GM19351 (cell line): ENCODE results near the gene INPP5B.

Experiments used
- ATAC-seq: cut with Tn5 transposase; IDR thresholded peaks from one replicate; pipeline ENCODE4 v1.9.1; 2021; ENCODE audit warnings: mild to moderate bottlenecking, moderate library complexity; ENCODE audit not compliant: unreplicated experiment

Gene INPP5B

GRCh38 chr1:37845049-37845646 is 101.7 kb downstream of the INPP5B start:
- ATAC-seq = no peak

GRCh38 chr1:37844536-37844935 is 102.3 kb downstream of the INPP5B start:
- ATAC-seq = no peak

GRCh38 chr1:37841652-37842051 is 105.2 kb downstream of the INPP5B start:
- no peak for ATAC-seq

- no peak for ATAC-seq
These were observed 106.1 kb downstream of the INPP5B start for GRCh38 chr1:37840711-37841110.

DNA sequence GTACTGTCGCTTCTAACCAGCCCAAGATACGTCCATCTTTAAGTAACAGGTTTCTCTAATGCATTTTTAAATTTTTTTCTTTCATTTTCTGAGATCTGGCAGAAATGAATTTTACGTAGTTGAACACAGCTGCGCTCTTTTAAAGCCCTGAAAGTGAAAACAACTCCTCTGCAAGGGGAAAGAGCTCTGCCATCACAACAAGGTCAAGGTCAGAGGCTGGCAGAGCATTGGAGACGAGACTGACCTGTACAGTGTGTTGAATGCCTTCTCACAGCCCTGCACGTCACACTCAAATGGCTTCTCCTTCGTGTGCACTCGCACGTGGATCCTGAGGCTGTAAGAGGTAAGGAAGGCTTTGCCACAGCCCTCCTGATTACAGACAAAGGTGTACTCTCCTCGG is 107.2 kb downstream of the INPP5B start:
- ATAC-seq = no peak

GRCh38 chr1:37836788-37837187 is 110.1 kb downstream of the INPP5B start:
- ATAC-seq = no peak

DNA sequence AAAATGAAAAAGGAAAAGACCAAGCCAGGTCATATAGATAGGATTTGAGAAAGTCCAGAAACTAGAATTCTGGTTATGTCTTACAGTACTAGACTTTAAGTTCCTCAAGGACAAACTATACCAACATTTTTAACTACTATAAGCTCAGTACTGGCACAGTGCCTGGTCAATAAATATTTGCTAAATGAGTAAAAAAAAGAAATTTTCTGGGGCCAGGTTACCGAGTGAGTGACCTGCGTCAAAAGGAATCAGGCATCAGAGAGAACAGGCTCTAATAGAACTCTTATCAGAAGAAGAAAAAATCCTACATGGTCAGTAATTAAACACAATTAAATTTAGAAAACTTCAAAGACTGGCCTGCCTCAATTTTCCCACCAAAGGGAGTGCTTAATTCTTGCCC is 115.0 kb downstream of the INPP5B start:
- ATAC-seq = no peak

GRCh38 chr1:37831109-37831508 is 115.7 kb downstream of the INPP5B start:
- no peak for ATAC-seq

DNA sequence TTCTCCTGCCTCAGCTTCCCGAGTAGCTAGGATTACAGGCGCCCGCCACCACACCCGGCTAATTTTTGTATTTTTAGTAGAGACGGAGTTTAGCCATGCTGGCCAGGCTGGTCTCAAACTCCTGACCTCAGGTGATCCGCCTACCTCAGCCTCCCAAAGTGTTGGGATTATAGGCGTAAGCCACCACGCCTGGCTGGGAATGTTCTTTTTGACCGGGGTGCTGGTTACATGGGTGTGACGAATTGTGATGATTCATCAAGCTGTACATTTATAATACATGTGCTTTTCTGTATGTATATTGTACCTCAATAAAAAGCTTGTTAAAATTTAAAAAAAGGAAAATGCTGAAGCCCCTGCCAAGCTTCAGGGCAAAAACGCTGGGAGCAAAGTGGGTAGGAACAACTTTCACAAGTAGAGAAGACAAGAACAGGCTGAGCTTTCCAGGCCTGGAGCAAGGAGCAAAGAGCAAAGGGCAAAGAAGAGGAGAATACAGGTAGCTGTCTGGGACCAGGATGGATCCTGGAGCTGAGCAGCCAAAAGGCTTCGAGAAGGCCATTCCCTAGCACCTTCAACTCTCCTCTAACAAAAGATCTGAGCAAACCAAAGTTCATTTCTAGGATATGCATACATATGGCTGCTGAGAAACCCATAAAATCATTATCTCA is 118.3 kb downstream of the INPP5B start:
- ATAC-seq = no peak

DNA sequence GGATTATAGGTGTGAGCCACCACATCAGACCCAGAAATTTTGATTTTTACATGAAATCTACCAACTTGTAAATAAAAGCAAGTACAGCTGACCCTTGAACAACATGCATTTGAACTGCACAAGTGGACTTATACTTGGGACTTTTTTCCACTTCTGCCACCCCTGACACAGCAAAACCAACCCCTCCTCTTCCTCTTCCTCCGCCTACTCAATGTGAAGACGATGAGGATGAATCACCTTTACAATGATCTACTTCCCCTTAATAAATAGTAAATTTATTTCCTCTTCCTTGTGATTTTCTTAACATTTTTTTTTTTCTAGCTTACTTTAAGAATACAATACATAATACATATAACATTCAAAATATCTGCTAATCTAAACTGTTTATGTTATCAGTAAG is 121.3 kb downstream of the INPP5B start:
- ATAC-seq = no peak

GRCh38 chr1:37824001-37824400 is 122.9 kb downstream of the INPP5B start:
- ATAC-seq = no peak

GRCh38 chr1:37822906-37823815 is 123.7 kb downstream of the INPP5B start:
- ATAC-seq = no peak

DNA sequence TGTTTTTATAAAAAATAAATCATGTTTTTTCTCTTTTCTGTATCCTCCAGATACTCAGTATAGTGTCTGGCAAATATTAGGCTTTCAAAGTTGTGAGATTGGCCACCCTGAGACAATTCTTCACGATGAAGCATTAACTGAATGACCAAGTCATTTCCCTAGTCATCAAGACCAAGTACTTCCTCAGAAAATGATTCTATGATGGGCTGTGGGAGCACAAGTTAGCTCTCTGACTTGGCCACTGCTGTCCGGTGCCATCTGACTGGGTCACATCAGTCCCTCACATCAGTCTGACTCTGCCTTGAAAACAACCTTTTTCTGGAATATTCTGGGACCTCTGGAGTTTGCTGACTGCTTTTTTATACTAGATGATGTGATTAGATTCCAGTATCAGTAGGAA is 125.4 kb downstream of the INPP5B start:
- no peak for ATAC-seq

- ATAC-seq = no peak
These were observed 129.4 kb downstream of the INPP5B start for GRCh38 chr1:37817481-37817880.

DNA sequence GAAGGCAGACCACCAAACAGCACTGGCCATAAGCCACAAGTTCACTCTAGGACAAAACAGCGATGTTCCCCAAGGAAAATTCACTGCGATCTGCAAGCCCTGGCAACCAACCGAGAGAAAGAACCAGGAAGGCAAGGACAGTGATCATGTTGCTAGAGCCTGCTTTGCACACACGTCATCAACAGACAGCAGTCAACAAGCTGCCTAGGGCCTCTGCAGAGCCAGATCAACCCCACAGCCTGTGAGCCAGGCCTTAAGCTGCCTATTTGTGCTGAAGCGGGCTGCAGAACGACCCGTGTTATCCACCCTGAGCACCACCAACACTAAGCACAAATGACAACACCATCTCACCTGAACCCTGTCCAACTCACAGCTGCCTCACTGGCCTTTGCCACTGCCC is 132.6 kb downstream of the INPP5B start:
- ATAC-seq = no peak

DNA sequence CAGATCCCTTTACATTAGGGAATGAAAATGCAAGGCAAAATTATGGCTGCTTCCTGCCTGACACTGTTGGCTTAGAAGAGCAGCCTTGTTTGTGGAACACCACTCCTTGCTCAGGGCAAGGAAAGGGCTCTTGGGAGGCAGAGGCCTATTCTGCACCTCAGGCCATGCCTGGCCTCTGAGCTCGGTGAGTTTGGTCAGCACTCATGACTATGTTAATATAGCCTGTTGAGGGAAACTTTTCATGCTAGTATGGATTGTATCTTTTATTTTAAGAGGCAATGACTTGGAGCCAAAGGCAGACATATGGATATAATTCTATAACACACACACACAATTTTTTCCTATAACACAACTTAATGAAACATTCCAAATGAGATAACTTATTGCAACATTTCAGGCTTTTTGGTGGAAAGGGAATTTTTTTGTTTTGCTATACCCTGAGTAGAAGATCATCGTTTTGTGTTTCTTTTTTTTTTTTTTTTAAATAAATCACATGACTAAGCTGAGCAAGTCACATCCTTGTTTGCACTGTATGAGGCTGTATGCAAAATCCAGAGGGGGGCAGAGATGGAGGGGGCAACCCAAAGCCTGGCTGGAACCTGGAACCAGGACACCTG is 133.2 kb downstream of the INPP5B start:
- no peak for ATAC-seq

DNA sequence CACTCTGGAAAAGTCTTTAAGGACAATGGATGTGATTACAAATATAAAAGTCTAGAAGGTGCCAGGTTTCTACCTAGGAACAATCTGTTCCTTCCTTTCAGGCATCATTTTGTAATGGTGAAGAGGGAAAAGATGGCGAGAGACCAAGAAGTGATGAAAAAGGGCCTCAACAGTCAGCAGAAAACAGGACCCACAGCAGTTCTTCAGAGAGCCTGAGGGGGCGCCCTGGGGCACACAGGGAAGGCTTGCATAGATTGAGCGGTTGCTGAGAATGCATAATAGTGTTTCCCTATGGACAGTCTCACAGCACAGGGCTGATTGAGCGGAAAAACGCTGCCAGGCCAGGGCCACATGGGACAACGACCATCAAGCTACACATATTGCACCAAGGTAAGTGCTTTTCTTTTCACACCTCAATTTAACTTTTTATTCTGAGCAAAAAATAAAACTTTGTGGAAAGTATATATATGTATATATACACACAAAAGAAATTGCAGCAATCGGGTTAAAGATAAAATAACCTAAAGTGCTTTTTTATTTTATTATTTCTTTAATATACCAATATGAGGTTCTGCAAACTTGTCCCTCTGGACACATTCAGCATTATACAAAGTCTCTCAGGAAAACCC is 135.7 kb downstream of the INPP5B start:
- peak; percentile 46 for ATAC-seq
